ENCODE data around the gene TJP3. TPM values are rescaled to one million over a fixed set of nuclear protein-coding genes. Genes with fewer than 3 reads are reported as not detected.

TJP3 gene
- total RNA-seq, 1 donor from 2014 or later: not detected

DNA sequence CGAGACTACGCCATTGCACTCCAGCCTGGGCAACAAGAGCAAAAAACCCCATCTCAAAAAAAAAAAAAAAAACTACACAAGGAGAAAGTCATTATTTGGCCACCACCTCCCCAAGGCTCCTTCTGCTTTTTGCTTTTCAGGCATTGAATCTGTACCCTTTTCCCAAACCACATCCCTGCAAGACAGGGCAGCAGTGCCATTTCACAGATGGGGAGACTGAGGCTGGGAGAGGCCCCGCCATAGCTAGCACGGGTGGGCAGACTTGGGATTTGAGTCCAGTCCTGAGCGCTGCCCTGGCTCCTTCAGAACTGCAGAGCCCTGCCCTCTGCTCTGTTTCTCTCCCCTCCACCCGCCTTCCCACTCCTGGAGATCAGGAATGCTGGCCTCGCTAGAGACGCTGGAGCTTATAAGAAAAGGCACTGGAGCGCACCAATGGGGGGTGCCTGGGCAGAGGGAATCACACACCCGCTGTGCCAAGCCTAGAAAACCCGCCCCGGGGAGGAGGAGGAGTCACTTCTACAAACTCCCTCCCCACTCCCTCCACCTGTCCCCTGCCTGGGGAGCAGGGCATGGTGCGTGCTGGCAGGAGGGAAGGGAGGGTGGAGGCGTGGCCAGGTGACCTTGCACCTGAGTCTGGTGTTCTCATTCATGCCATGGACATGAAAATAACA is 17.6 kb downstream of the TJP3 start:
- no peak for DNase-seq
- no peak for ATAC-seq (ENCODE audit: poor library complexity)
- intact Hi-C loops (cut with DNase I): no loop called here

DNA sequence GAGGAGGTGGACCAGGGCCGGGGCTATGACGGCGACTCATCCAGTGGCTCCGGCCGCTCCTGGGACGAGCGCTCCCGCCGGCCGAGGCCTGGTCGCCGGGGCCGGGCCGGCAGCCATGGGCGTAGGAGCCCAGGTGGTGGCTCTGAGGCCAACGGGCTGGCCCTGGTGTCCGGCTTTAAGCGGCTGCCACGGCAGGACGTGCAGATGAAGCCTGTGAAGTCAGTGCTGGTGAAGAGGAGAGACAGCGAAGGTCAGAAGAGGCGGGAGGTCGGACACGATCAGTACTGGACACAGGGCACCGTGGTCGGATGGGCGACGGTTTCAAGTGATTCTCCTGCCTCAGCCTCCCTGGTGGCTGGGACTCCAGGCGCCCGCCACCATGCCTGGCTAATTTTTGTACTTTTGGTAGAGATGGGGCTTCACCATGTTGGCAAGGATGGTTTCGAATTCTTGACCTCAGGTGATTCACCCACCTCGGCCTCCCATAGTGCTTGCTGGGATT is 22.3 kb downstream of the TJP3 start:
- ATAC-seq (ENCODE audit: poor library complexity) (no peak), DNase-seq (no peak)
- intact Hi-C loops (cut with DNase I): no loop called here

DNA sequence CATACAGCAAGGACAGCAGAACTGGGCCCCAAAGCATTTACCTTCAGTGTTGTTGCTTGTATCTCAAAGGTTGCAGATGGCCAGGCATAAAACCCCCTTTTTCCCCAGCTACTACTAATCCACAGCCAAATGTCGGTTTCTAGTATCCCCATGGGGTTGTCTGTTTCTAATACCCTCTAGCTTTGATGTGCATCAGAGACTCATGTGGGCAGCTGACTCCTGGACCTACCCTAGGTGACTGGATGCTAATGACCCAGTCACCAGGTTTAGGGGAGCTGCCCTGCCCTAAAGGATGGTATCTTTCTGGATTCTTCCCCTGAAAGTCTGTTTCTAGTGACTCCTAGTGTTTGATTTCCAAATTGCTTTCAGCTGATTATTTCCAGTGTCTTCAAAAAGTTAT is 23.9 kb downstream of the TJP3 start:
- ATAC-seq (ENCODE audit: poor library complexity) (no peak), DNase-seq (no peak)
- intact Hi-C loops (cut with DNase I): no loop called here

DNA sequence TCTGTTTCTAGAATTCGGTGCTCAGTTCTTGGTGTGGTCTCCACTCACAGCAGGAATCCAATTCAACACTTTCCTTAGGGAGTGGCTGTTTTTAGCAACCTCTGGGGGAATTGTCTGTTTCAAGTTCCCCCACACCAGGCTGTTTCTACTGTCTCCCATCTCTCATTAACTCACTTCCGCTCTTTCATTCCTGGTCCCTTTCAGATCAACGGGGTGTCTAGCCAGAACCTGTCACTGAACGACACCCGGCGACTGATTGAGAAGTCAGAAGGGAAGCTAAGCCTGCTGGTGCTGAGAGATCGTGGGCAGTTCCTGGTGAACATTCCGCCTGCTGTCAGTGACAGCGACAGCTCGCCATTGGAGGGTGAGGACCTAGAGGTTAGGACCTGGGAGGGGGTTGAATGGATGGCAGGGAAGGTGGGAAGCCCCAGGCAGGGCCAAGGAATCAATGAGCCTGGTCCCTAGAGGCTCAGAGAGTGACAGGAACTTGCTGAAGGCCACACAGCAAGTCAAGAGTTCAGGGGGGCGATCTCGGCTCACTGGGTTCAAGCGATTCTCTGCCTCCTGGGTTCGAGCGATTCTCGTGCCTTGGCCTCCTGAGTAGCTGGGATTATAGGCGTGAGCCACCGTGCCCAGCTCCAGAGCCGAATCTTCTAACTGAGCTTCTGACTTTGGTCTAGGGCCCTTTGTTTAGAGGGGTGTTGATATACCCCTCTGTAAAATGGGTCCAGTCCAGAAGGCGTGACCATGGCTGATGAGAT is 25.5 kb downstream of the TJP3 start:
- ATAC-seq (ENCODE audit: poor library complexity) (no peak), DNase-seq (no peak)
- intact Hi-C loops (cut with DNase I): no loop called here

DNA sequence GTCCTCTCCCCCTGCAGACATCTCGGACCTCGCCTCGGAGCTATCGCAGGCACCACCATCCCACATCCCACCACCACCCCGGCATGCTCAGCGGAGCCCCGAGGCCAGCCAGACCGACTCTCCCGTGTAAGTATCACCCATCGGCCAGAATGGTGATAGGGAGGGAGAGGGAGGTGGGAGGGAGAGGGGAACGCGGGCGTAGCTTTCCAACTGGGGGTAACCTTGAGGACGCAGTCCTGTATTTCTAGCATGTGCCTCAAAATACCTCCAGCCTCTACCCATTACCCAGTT is 26.1 kb downstream of the TJP3 start:
- intact Hi-C loops (cut with DNase I): no loop called here
- ATAC-seq (ENCODE audit: poor library complexity): no peak

DNA sequence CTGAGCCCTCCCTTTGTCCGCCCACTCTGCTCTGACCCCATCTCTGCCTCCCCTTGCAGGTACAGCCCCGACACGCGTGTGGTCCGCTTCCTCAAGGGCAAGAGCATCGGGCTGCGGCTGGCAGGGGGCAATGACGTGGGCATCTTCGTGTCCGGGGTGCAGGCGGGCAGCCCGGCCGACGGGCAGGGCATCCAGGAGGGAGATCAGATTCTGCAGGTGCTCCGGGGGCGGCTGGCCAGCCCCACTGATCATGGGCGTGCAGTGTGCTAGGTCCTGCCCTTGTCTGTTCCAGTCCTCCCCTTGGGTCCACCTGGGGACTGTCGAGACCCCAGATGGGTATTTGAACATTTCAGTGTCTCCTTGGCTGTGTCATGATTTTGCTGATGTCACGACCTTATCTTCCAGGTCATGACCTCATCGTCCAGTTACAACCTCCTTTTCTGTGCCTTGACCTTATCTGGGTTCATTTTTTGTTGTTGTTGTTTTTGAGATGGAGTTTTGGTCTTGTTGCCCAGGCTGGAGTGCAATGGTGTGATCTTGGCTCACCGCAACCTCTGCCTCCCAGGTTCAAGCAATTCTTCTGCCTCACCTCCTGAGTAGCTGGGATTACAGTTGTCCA is 28.0 kb downstream of the TJP3 start:
- ATAC-seq (ENCODE audit: poor library complexity) (no peak), DNase-seq (no peak)
- intact Hi-C loops (cut with DNase I): no loop called here

More for the DNA sequence above, 26.1 kb downstream of the TJP3 start:
- no peak for DNase-seq

DNA sequence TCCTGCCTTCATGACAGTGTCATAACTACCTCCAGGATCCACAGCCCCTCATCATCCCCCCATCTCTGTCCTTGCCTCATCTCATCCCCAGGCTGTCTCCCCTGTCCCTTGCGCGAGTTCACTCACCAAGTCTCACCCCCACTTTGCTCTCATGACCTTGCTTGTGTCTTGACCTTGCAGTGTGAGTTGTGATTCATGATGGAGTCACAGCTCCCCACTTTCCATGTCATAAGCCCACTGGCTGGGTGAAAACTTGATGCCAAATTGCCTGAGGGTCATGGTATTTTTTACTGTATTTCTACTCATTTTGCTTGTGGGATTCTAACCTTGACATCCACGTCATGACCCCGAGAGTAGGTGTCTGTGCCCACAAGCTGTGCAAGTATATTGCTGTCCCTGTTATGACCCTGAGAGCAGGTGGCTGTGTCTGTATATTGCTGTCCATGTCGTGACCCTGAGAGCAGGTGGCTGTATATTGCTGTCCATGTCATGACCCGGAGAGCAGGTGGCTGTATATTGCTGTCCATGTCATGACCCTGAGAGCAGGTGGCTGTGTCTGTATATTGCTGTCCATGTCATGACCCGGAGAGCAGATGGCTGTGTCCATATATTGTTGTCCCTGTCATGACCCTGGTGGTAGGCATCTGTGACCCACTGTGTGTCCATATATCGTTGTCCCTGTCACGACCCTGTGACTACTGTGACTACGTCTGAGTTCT is 29.5 kb downstream of the TJP3 start:
- intact Hi-C loops (cut with DNase I): no loop called here
- DNase-seq: no peak
- ATAC-seq (ENCODE audit: poor library complexity): no peak

DNA sequence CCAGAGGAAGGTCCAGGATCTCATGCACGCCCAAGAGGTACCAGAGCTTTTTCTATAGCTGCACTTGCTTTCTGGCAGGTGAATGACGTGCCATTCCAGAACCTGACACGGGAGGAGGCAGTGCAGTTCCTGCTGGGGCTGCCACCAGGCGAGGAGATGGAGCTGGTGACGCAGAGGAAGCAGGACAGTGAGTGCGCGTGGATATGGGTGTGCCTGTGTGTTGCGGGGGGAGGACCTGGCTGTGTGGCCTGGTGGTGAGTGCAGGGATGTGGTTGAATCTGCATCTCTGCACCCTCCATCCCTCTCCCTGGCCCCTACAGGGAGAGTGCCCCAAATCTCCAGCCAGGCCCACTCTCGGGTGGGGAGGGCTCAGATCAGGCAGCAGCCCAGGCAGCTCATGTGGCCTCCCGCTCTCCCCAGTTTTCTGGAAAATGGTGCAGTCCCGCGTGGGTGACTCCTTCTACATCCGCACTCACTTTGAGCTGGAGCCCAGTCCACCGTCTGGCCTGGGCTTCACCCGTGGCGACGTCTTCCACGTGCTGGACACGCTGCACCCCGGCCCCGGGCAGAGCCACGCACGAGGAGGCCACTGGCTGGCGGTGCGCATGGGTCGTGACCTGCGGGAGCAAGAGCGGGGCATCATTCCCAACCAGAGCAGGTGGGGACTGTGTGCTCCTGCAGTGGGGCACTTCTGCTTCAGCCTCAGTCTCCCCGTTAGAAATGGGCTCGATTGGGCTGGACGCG is 30.5 kb downstream of the TJP3 start:
- DNase-seq (no peak), ATAC-seq (ENCODE audit: poor library complexity) (no peak)
- intact Hi-C loops (cut with DNase I): no loop called here

DNA sequence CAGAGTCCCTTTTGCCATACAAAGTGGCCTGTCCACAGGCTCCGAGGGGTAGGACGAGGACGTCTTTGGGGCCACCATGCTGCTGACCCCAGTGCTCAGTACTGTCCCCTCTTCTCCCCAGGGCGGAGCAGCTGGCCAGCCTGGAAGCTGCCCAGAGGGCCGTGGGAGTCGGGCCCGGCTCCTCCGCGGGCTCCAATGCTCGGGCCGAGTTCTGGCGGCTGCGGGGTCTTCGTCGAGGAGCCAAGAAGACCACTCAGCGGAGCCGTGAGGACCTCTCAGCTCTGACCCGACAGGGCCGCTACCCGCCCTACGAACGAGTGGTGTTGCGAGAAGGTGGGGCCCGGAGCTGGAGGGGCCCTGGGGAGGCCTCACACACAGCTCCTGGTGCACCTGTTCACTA is 32.2 kb downstream of the TJP3 start:
- intact Hi-C loops (cut with DNase I): no loop called here
- DNase-seq (no peak), ATAC-seq (ENCODE audit: poor library complexity) (no peak)

DNA sequence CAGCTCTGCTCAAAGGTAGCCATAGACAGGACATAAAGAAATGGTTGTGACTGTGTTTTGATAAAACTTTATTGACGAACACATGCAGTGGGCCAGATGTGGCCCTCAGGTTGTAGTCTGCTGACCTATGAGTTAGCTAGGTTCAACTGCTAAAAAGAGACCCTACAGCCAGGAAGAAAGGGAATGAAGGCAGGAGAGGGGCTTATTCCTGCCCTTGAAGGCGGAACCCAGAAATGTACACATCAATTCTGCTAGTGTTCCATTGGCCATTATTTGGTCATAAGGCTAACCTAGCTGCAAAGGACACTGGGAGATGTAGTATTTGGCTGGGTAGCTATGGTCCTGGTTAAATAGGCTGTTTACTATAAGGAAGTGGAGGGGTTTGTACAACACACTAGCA is 35.3 kb downstream of the TJP3 start:
- ATAC-seq (ENCODE audit: poor library complexity): no peak

DNA sequence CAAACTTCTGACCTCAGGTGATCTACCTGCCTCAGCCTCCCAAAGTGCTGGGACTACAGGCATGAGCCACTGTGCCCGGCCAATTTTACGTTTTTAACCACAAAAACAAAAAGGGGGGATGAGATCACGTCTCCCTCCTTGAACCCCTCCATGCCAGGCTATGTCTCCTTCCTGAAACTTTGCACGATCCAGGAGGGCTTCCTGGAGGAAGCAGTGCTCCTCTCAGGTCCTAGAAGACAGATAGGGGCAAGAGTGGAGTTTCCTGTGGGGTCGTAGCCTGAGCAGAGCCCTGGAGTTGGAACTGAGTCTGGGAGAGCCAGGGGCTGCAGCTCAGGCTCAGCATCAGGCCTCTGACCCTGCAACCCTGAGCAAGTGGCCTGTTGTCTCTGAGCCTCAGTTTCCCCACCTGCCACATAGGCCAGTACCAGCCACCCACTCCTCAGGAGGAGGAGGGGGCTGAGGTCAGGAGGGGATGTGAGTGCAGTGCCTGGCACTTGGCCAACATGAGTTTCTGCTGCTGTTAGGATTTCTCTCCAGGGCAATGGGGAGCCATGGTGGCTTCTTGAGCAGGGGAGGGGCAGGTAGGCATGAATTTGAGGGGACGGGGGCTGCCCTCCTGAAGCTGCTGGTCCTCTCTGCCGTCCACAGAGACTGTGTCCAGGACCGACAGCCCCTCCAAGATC is 37.3 kb downstream of the TJP3 start:
- ATAC-seq (ENCODE audit: poor library complexity) (no peak), DNase-seq (no peak)
- intact Hi-C loops (cut with DNase I): no loop called here

More for the DNA sequence above, 35.3 kb downstream of the TJP3 start:
- no peak for DNase-seq
- intact Hi-C loops (cut with DNase I): no loop called here

DNA sequence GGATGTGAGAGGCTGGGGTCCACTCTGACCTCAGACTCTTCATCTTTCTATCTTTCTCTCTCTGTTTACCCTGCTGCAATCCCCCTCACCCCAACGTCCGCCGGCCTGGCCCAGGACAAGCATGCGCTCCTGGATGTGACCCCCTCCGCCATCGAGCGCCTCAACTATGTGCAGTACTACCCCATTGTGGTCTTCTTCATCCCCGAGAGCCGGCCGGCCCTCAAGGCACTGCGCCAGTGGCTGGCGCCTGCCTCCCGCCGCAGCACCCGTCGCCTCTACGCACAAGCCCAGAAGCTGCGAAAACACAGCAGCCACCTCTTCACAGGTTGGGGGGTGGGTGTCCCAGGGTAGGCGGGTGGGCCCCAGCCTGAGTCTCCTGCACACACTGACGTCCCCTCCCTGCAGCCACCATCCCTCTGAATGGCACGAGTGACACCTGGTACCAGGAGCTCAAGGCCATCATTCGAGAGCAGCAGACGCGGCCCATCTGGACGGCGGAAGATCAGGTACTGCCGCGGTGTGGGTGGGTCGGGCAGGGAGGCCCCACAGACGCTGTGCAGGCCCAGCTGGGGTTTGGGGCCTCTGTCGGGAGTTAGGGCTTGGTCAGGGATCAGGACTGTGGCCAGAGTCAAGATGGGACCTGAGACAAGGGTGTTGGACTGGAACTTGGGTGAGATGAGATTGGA is 38.3 kb downstream of the TJP3 start:
- ATAC-seq (ENCODE audit: poor library complexity) (no peak), DNase-seq (no peak)
- intact Hi-C loops (cut with DNase I): no loop called here

DNA sequence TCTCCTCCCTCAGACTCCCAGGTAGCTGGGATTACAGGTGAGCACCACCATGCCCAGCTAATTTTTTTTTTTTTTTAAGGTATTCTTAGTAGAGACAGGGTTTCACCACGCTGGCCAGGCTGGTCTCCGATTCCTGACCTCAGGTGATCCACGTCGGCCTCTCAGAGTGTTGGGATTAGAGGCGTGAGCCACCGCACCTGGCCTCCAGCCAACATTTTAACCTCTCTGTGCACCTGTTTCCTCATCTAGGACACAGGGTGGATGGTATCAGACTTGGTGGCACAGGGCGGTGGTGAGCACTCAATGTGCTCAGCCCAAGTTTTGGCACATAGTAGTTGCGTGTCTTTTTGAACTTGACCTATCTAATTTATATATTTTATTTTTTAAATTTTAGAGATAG is 40.8 kb downstream of the TJP3 start:
- DNase-seq (no peak), ATAC-seq (ENCODE audit: poor library complexity) (no peak)
- intact Hi-C loops (cut with DNase I): no loop called here

DNA sequence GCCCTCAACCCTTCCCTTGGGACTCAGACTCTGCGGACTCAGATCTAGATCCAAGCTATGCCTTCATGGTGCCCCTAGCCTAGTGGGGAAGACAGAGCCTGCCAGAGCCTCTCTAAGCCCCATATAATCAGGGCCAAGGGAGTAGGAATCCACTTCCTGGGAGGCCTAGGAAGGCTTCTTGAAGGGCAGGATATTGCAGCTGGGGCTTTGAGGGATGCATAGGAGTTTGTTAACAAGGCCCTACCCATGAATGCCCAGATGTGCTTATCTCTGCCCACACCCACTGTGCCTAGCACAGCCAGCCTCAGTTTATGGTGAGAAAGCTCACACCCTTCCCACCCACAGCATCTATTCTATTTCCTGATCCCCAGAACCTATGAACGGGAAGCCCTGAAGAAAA is 42.0 kb downstream of the TJP3 start:
- ATAC-seq (ENCODE audit: poor library complexity) (no peak), DNase-seq (no peak)
- intact Hi-C loops (cut with DNase I): no loop called here

DNA sequence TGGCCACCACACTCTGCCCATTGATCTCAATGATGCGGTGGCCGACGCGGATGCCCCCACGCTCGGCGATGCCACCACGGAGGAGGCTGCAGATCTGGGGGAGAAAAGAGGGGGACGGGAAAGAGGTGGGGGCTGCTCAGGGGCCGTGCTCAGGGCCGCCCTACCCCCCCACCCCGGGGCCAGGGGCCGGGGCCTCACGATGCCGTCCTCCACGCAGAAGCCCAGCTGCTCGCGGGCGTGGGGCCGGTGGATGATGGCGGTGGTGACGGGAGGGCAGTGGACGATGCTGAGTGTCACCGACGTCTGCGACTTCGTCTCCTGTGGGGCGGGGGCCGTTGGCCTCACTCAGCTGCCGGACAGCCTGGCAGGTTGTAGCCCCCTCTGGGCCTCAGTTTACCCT is 43.1 kb downstream of the TJP3 start:
- ATAC-seq (ENCODE audit: poor library complexity): no peak
- DNase-seq: no peak
- intact Hi-C loops (cut with DNase I): no loop called here

DNA sequence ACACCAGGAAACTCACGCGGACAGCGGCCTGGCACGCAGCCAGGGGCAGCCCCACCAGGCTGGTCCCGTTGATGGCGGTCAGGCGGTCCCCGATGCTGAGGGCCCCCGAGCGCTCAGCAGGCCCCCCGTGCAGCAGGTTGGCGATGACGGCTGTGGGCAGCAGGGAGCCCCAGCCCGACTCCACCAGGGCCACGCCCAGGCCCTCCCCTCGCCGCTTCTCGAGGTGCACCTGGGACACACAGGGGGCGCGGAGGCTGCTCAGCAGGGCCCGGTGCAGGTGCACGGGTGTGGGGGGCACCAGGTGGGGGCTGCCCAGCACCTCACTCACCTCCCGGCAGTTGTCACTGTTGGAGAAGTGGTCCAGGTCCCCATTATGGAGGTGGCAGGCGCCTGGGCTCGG is 44.3 kb downstream of the TJP3 start:
- DNase-seq (no peak), ATAC-seq (ENCODE audit: poor library complexity) (no peak)
- intact Hi-C loops (cut with DNase I): no loop called here

DNA sequence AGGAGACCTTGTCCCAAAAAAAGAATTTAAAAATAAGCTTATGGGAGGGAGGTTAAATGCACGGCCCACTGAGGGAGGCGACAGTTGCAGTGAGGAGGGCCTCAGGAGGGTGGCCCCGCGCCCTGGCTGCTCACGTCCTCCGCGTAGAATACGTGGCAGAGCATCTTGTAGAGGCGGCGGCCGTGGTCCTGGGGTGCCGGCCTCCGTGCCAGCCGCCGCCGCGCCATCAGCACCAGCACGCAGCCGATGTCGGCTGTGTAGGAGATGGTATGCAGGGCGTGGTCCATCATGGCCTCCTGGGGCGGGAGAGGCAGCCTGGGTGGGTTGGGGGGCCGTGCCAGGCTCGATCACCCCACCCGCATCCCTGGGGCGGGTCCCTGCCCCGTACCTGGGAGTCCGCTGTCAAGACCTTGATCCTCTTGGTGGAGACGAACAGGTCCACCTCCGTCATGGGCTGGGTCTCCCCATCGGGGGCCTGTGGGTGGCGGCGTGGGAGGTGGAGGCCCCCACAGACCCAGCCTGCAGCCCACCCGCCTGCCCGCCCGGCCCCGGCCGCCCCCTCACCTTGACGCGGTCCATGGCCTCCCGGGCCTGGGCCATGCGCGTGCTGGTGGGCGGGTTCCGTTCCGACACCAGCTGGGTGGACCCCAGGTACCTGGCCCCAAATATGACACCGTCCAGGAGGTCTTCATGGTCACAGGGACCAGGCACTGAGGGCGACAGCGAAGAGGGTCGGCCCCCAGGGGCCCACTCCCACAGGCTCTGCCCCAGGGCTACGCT is 45.6 kb downstream of the TJP3 start:
- intact Hi-C loops (cut with DNase I): no loop called here
- DNase-seq (no peak), ATAC-seq (ENCODE audit: poor library complexity) (peak; percentile 29)
